ENCODE data around the gene AIPL1.

GRCh38 chr17:6386041-6386630, 48.8 kb downstream of the AIPL1 start:
- TF ChIP-seq RELA (CRISPR knock-in tag; IDR thresholded peaks at IDR 0.05; ENCODE audit: borderline replicate concordance) = no peak
- TF ChIP-seq IRF2 (CRISPR knock-in tag; IDR thresholded peaks at IDR 0.05; ENCODE audit: borderline replicate concordance, low read depth) = no peak
- TF ChIP-seq NFATC4 (CRISPR knock-in tag; IDR thresholded peaks at IDR 0.05) = no peak
- TF ChIP-seq CTCF (IDR thresholded peaks at IDR 0.05) = no peak
- TF ChIP-seq, protein P1, sequence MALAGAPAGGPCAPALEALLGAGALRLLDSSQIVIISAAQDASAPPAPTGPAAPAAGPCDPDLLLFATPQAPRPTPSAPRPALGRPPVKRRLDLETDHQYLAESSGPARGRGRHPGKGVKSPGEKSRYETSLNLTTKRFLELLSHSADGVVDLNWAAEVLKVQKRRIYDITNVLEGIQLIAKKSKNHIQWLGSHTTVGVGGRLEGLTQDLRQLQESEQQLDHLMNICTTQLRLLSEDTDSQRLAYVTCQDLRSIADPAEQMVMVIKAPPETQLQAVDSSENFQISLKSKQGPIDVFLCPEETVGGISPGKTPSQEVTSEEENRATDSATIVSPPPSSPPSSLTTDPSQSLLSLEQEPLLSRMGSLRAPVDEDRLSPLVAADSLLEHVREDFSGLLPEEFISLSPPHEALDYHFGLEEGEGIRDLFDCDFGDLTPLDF (CRISPR knock-in tag; IDR thresholded peaks at IDR 0.05) = no peak
- TF ChIP-seq GTF2I (CRISPR knock-in tag; conservative IDR thresholded peaks at IDR 0.05) = no peak
- TF ChIP-seq TEAD4 (CRISPR knock-in tag; IDR thresholded peaks at IDR 0.05) = no peak

Measured in WTC11 (cell line).